ENCODE measurements around the gene TNK2.

DNA sequence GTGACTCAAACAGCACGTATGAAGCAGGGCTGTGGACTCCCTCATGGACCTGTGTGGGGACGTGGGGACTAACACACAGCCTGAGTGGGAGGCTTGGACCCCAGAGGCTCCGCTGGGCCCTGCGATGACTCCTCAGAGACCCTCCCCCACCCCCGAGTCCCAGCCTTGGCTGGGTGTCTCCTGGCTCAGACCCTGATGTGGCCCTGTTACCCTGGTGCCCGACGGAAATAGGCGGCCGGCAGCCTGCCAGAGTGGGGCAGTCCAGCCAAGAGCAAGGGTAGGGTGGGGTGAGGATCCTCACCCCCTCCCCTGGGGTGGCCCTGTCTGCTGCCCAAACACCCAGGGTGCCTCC lies 15.3 kb downstream of the TNK2 start:
- TF ChIP-seq, protein P1, sequence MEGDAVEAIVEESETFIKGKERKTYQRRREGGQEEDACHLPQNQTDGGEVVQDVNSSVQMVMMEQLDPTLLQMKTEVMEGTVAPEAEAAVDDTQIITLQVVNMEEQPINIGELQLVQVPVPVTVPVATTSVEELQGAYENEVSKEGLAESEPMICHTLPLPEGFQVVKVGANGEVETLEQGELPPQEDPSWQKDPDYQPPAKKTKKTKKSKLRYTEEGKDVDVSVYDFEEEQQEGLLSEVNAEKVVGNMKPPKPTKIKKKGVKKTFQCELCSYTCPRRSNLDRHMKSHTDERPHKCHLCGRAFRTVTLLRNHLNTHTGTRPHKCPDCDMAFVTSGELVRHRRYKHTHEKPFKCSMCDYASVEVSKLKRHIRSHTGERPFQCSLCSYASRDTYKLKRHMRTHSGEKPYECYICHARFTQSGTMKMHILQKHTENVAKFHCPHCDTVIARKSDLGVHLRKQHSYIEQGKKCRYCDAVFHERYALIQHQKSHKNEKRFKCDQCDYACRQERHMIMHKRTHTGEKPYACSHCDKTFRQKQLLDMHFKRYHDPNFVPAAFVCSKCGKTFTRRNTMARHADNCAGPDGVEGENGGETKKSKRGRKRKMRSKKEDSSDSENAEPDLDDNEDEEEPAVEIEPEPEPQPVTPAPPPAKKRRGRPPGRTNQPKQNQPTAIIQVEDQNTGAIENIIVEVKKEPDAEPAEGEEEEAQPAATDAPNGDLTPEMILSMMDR (IDR thresholded peaks at IDR 0.05): no peak
- TF ChIP-seq EZH2 (IDR thresholded peaks at IDR 0.05; ENCODE audit: borderline replicate concordance, insufficient read depth, low read depth, low read length, poor library complexity, severe bottlenecking): no peak
